Dedifferentiated amniotic fluid mesenchymal stem cell (primary cell): ENCODE results near the gene PHETA1.

ENCODE experiments used
- DNase-seq: peaks from one replicate; pipeline ENCODE4 v3.0.0-alpha.2; 2016; ENCODE audit errors: extremely low spot score

Gene PHETA1

DNA sequence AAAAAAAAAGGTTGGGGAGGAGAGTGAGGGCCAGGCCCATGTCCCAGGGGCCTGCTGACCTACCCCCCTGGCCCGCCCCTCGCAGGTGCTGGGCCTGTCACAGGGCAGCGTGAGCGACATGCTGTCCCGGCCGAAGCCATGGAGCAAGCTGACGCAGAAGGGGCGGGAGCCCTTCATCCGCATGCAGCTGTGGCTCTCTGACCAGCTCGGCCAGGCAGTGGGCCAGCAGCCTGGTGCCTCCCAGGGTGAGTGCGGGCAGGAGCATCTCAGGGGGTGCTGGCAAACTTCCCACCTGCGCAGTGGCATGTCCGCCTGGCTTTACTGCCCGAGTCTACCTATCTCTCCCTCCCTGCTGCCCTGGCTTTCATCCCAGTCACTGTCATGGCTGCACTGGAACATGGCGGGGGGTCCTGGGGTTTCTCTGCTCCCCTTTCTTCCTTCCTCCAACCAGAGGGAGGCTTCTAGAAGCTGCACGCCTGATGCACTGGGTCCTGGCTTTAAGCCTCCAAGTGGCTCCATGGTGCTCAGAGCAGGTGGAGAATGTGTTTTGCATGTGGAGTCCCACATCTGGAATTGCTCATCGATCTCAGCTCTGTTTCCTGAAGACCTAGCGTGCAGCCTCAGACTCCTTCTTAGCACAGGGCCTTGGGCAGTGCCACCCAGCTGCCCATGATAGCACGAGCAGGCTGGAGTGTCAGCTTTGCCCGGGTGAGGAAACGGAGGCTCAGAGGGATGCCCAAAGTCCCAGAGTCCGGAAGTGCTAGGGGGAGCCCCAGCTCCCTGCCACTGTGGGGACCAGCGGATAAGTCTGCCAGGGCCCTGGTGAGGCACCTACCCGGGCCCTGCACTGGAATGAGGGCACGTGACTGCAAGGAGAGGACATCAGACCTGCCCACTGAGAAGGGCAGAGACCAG is 46.3 kb downstream of the PHETA1 start:
- no peak for DNase-seq

- no peak for DNase-seq
Measured at GRCh38 chr12:111321317-111321716, 47.6 kb downstream of the PHETA1 start.

DNA sequence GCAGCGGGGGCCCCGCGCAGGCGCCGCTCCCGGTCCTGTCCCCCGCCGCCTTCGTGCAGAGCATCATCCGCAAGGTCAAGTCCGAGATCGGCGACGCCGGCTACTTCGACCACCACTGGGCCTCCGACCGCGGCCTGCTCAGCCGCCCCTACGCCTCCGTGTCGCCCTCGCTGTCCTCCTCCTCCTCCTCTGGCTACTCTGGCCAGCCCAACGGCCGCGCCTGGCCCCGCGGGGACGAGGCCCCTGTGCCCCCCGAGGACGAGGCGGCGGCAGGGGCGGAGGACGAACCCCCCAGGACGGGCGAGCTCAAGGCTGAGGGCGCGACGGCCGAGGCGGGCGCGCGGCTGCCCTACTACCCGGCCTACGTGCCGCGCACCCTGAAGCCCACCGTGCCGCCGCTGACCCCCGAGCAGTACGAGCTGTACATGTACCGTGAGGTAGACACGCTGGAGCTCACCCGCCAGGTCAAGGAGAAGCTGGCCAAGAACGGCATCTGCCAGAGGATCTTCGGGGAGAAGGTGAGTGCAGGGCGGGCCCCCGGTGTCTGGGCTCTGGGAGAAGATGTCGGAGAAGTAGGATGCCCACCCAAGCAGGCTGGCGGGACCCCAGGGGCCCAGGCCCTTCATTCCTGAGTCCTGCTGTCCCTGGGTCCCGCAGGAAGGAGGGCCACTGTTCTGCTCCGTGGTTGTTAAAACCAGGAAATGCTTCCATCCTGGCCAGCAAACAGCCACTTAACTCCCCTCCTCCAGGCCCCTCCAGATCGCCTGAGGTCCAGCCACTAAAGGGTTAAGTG is 48.4 kb downstream of the PHETA1 start:
- DNase-seq: no peak

DNA sequence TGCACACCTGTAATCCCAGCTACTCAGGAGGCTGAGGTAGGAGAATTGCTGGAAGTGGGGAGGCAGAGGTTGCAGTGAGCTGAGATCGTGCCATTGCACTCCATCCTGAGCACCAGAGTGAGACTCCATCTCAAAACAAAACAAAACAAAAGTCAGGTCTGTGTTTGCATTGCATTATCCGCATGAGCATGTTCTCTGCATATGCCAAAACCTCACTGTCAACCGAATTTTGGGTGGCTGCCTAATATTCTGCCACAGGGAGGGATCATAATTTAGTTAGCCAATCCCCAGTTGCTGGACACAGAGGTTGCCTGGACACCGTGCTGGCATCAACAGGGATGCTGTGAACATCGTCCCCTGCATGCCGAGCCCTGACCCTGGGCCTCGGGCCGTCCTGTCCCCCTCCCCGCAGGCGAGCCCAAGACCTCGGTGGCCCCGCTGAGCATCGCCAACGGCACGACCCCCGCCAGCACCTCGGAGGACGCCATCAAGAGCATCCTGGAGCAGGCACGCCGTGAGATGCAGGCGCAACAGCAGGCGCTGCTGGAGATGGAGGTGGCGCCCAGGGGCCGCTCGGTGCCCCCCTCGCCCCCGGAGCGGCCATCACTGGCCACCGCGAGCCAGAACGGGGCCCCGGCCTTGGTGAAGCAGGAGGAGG is 49.2 kb downstream of the PHETA1 start:
- no peak for DNase-seq

DNA sequence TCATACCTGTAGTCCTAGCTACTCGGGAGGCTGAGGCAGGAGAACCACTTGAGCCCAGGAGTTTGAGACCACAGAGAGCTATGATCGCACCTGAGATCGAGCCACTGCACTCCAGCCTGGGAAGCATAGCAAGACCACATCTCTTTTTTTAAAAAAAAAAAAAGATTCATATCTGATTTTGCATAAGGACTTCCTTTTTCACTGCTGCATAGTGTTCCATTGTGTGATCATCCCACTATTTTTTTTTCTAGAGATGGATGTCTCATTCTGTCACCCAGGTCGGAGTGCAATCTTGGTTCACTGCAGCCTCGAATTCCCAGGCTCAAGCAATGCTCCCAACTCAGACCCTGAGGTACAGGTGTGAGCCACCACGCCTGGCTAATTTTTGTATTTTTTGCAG is 50.4 kb downstream of the PHETA1 start:
- DNase-seq: no peak

- no peak for DNase-seq
Measured at GRCh38 chr12:111316671-111317070, 52.2 kb downstream of the PHETA1 start.

DNA sequence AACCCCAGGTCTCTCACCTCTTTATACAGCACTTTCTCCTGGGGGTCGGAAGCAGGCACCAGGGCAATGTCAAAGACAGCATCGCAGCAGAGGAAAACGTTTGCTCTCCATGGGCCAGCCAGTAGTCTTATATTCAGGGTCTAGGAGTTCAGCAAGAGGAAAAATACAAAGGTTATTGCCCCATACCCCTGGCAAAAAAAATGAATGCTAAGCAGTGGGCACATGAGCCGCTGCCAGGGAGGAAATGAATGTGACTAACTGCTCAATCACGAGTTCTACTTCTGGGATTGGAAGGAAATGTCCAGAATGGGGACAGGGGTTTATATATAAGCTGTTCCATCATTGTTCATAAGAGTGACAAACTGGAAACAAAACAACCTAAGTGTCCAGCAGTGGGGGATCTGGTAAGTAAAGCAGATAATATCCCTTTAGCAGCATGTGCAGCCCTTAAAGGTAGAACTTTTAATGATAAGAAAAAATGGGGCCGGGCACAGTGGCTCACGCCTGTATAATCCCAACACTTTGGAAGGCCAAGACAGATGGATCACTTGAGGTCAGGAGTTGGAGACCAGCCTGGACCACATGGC is 53.8 kb downstream of the PHETA1 start:
- DNase-seq: no peak

GRCh38 chr12:111313833-111314259 is 55.0 kb downstream of the PHETA1 start:
- DNase-seq: peak; percentile 64

DNA sequence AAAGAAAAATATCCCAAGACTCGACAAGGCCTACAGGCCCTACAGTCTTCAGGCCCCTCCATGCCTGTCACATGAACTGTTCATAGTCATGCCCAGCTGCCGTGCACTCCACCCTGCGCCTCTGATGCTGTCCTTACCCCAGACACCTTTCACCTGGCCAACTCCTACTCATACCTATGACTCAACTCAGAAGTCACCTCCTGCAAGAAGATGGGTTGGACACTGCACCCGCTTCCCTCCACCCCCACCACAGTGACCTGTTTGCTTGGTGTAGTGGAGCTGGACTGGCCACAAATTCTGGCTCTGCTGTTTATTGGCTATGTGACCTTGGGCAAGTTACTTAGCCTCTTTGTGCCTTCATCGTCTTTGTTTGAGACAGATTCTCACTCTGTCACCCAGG is 56.2 kb downstream of the PHETA1 start:
- no peak for DNase-seq

GRCh38 chr12:111312016-111312415 is 56.9 kb downstream of the PHETA1 start:
- DNase-seq: no peak

- no peak for DNase-seq
Measured at GRCh38 chr12:111311011-111311410, 57.9 kb downstream of the PHETA1 start.
